Measurements from ENCODE around the gene KLHL35. TPM values are rescaled to one million over a fixed set of nuclear protein-coding genes. Genes with fewer than 3 reads are reported as not detected.

The KLHL35 gene
- total RNA-seq, 1 experiment from 2014 or later, result 0.83 TPM

DNA sequence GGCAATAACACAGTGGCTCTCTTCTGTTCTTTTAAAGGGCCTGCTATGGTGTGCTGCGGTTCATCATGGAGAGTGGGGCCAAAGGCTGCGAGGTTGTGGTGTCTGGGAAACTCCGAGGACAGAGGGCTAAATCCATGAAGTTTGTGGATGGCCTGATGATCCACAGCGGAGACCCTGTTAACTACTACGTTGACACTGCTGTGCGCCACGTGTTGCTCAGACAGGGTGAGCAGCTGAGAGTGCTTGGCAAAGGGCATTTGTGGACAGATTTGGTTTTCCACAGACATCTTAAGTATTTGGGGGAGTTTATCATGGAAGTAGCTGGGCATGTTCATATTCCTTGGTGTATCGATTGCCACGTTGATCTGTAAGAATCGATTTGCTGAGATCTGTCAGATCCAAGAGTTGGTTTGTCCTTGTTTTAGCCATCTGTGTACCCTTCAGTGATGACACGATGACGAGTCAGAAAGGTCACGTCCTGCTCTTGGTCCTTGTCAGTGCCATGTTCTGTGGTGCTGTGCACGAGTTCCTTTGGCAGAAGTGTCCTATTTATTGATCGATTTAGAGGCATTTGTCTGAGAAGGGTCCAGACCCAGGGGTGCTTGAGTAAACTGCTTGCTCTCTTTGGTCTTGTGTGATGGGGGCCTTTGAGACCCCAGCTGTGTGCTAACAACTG, 28.9 kb downstream of the KLHL35 start:
- Histone ChIP-seq H4K20me1 (ENCODE audit: control insufficient read depth, insufficient read depth, insufficient read length) (peaks cover 3% of the 10 kb centered on the region), H3K9ac (ENCODE audit: extremely low read depth, insufficient read length, low read length) (no peak overlapping the region), H3K79me1 (ENCODE audit: insufficient read depth, low read depth, low read length, poor library complexity, severe bottlenecking) (peaks cover 14% of the 10 kb centered on the region), H3K18ac (ENCODE audit: insufficient read length, low read depth, low read length) (no peak overlapping the region), H3K9me3 (ENCODE audit: control insufficient read depth, low read depth, low read length) (no peaks in the 10 kb centered on the region), H3K4ac (ENCODE audit: low read depth, low read length) (no peak overlapping the region), H2BK12ac (ENCODE audit: insufficient read length, low read depth, low read length) (no peak overlapping the region), H3K27ac (ENCODE audit: insufficient read length, low read depth, low read length) (no peak overlapping the region), H2AK5ac (ENCODE audit: insufficient read length, low read length) (no peak overlapping the region), H3K23ac (ENCODE audit: insufficient read length, low read depth, low read length) (no peak overlapping the region), H3K27me3 (ENCODE audit: insufficient read depth, low read length) (no peaks in the 10 kb centered on the region), H3T11ph (ENCODE audit: low read length) (no peak overlapping the region), H2BK120ac (ENCODE audit: low read depth, low read length, poor library complexity, severe bottlenecking) (no peak overlapping the region), H3K4me2 (ENCODE audit: insufficient read depth, insufficient read length, low read length) (no peak overlapping the region), H2AFZ (ENCODE audit: low read length) (no peak overlapping the region), H4K5ac (ENCODE audit: insufficient read length, low read depth, low read length) (no peak overlapping the region), H2BK5ac (ENCODE audit: insufficient read length, low read length) (no peak overlapping the region), H4K8ac (replicated peaks; ENCODE audit: insufficient read length, low read depth, low read length) (no peak overlapping the region), H2BK20ac (ENCODE audit: low read depth, low read length, poor library complexity, severe bottlenecking) (no peak overlapping the region), H3K23me2 (ENCODE audit: insufficient read length, low read depth, low read length, poor library complexity, severe bottlenecking) (peaks cover 9% of the 10 kb centered on the region), H3K79me2 (ENCODE audit: insufficient read depth, low read length) (peaks cover 34% of the 10 kb centered on the region), H3K56ac (ENCODE audit: insufficient read length, low read depth, low read length) (no peak overlapping the region), H3K4me1 (ENCODE audit: insufficient read depth, low read length) (no peaks in the 10 kb centered on the region; the same call in 1 of the 2 replicates), H3K14ac (ENCODE audit: insufficient read depth, low read length) (no peak overlapping the region), H2BK15ac (ENCODE audit: low read depth, low read length) (no peak overlapping the region), H4K91ac (ENCODE audit: insufficient read length, low read depth, low read length) (no peak overlapping the region)
- no peak for TF ChIP-seq CTCF (conservative IDR thresholded peaks at IDR 0.05)
- Mint-ChIP-seq H3K36me3 (ENCODE audit: insufficient read depth in 1 of 3, low read depth in 3 of 3) (peaks cover 89 to 95% (median 92%) of the 10 kb centered on the region in 3 experiments), H3K9me3 (peaks cover 4 to 10% of the 10 kb centered on the region in 2 experiments; a peak in 3 of 5 replicates), H3K4me1 (peaks cover 29 to 33% of the 10 kb centered on the region in 2 experiments), H3K27ac (peak overlapping the region in 2 of 3 experiments; percentile 12 to 91; a peak in 5 of 7 replicates), H3K27me3 (ENCODE audit: low read depth) (no peaks in the 10 kb centered on the region; the same call in 1 of the 2 replicates), H3K4me3 (peak overlapping the region in 1 of 2 experiments; percentile 45; a peak in 1 of 5 replicates)
- DNase-seq, result no peak
- no CpG with 5 or more reads among the region's 15 CpGs for WGBS (ENCODE audit: extremely low coverage, insufficient read length, low lambda C conversion rate)
